HG03039 (cell line): ENCODE measurements around the gene NBEAL2.

Experiments used
- ATAC-seq: cut with Tn5 transposase; IDR thresholded peaks from one replicate; pipeline ENCODE4 v1.9.1; 2021; ENCODE audit warnings: mild to moderate bottlenecking, moderate library complexity; ENCODE audit not compliant: unreplicated experiment

The NBEAL2 gene, protein sequence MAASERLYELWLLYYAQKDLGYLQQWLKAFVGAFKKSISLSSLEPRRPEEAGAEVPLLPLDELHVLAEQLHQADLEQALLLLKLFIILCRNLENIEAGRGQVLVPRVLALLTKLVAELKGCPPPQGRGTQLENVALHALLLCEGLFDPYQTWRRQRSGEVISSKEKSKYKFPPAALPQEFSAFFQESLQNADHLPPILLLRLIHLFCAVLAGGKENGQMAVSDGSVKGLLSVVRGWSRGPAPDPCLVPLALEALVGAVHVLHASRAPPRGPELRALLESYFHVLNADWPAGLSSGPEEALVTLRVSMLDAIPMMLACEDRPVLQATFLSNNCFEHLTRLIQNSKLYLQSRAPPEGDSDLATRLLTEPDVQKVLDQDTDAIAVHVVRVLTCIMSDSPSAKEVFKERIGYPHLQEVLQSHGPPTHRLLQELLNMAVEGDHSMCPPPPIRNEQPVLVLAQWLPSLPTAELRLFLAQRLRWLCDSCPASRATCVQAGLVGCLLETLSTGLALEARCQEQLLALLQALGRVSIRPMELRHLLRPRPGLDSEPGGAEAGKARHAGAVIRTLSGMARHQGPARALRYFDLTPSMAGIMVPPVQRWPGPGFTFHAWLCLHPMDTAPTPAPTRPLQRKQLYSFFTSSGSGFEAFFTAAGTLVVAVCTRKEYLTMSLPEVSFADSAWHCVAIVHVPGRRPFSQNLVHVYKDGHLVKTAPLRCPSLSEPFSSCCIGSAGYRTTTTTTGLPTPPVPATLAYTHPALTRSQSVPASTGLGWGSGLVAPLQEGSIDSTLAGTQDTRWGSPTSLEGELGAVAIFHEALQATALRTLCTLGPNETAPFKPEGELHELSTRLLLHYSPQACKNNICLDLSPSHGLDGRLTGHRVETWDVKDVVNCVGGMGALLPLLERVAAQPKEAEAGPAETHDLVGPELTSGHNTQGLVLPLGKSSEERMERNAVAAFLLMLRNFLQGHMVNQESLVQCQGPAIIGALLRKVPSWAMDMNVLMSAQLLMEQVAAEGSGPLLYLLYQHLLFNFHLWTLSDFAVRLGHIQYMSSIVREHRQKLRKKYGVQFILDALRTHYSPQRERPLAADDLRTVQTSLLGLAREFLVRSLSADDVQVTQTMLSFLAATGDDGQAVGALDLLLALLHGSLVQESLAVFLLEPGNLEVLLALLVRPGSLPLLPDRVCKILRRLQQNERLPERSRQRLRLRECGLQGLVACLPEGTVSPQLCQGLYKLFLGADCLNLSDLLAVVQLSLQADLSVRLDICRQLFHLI (N-terminal part only)

GRCh38 chr3:46978985-46979944, at the start of gene NBEAL2:
Gene NBEAL2 (plus strand): TSS chr3:46979666. CDS start chr3:46979862, 196 bp downstream.
- ATAC-seq, result peak; percentile 58

GRCh38 chr3:46930166-46930944, 49.1 kb upstream of the NBEAL2 start:
- ATAC-seq, result no peak

DNA sequence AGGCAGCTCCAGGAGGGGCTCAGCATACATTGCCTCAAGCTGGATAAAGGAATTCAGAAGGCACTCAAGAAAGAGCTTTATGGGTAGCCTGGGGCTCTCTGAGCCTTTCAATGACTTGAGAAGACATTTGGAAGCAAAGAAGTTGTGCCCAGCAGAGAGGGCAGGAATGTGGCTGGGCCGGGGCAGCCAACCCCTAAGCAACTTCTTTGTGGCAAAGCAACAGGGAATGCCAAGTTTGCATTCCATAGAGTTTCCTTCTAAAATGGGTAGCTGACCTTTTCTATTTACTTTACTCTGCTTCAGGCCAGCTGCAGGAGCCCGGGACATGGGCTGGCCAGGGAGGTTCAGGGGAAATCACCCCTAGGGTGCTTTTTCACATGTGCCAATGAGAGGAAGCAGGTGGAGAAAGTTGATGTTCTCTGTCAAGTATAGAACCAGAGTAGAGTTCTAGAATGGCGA, 48.5 kb upstream of the NBEAL2 start:
- ATAC-seq, result no peak

- ATAC-seq, result no peak
These were observed 47.7 kb upstream of the NBEAL2 start for GRCh38 chr3:46931631-46932331.

- ATAC-seq, result no peak
These were observed 46.8 kb upstream of the NBEAL2 start for GRCh38 chr3:46932455-46933225.

- no peak for ATAC-seq
These were observed 46.2 kb upstream of the NBEAL2 start for GRCh38 chr3:46933261-46933660.

GRCh38 chr3:46934072-46934471, 45.4 kb upstream of the NBEAL2 start:
- no peak for ATAC-seq

DNA sequence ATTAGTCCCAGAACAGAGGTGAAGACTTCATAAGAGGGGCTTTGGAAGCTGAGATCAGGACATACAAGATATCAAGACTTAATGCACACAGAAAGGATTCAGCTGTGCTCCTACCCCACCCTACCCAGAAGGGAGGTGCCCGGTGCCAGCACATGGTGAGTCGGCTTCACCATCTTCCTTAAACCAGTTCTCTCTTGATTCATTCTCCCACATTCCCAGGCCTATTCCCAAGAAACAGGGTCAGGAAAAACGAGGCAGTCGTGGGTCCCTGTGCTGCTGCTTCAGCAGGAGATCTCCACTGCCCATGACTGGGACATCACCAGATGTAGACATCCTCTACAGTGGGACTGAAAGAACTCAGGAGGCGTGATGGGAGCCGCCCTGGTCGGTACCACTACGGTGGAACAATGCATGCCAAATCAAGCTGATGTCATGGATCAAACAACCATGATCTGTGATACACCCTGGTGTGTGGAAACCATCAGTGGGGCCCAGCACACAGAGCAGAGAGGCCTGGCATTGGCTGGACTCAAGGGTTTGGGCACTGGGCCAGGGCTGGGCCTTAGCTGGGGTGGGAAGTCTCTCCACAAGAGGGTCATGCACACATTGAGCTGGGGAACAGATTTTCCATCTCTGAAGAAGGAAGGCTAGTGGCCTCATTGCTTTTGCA, 44.8 kb upstream of the NBEAL2 start:
- ATAC-seq, result no peak

DNA sequence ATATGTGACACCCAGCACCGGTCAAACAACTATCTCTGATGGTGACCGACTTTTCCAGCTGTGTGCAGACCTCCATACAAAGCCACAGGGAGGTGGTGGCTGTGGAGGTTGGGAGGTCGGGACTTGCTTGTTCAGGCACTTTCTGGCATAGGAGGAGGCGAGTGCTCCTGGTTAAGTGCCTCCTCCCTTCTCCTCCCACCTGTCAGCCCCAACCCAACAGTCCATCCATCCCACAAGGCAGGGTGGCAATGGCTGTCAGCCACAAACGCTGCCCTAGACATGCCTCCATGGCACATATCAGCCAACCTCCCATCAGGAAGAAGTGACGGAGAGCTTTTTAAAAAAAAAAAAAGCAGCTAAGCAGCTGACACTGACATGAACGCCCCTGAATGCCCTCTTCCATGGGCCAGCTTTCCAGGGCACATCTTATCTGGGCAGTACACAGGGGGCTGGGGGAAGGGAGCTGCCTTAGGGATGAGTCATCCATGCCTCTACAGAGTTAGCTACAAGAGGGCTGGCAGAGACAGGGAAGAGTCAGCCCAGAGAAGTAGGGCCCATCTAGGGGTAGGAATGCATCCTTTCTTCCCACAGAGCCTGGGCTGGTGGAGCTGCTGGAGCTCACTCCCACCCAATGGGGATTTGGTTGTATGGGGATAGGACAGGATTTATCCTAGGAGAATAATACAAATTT, 44.2 kb upstream of the NBEAL2 start:
- no peak for ATAC-seq

DNA sequence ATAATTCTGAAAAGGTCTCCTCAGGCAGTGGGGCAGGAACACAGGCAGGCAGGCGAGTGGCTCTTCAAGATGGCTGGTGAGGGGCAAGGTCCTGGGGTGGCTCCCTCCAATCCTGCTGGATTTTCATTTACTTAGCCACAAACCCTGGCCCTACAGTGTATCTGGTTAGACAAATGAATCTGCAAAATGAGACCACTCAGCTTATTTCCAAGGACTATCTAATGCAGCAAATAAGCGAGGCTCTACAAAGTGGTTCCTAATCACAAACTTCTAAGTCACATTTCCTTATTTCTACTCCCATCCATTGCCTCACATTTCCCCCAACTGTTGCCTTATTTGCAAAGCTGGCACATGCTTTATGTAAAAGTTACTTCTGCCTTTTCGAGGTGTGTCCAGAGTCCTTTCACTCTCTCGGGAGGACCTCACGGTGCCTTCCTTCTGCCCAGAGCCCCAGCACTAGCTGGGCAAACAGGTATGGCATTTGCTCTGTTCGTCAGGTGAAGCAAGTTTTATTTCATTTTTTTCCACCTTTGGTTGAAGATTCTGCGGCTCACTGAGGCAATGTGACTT, 43.4 kb upstream of the NBEAL2 start:
- no peak for ATAC-seq

DNA sequence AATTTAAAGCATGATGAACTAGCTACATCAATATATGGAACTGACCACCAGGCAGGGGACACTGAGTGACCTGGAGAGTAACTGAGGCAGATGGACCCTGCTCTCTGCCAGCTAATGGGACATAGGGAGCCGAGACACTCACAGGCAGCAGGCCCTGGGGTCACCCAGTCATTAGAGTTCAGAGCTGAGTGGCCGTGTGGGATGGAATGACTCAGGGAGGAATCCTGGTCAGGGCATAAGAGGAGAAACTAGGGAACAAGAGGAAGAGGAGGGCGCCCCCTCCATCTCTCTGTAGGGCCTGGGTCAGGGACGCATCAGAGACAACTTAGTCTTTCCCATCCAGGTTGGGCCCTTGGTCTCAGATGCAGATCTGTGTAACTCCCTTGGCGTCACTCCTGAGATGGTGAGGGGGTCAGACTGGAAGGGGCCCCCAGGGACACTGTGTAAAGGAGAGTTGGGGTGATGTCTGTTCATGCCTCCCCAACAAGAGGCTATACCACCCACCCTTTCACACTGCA, 42.7 kb upstream of the NBEAL2 start:
- ATAC-seq, result no peak

DNA sequence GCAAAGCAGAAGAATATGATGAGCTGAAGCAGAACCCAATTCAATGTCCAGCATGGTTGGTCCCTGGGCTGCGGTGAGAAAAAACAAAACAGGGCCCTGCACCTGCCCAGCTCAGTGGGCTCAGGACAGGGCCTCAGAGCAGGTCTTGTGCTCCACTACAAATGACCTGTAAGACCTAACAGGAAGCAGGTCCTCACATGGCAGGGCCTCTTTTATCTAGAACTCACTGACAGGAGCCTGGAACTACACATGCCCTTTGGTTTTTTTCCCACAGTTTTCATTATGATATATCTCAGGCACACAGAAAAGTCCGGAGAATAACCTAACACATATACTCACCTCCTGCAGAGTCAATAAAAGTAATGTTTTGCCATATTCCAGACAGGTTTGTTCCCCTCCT, 41.3 kb upstream of the NBEAL2 start:
- no peak for ATAC-seq

- no peak for ATAC-seq
These were observed 39.7 kb upstream of the NBEAL2 start for GRCh38 chr3:46939578-46940445.

DNA sequence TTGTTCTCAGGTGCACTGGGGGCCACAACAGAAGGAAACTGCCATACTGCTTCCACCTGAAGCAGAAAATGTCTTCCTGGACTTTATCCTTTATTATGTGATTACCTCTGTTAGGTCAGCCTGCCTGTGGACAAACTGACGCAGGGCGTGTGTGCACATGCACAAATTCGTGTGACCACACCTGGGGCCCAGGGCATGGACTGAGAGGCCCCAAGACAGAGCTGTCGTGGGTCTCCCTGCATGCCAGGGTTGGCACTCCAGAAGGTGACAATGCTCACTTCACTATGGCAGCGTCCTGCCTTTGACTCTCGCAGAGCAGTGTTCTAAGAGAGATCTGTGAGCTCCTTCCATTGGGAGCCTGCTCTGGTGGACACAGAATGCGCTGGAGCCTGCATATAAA, 37.4 kb upstream of the NBEAL2 start:
- no peak for ATAC-seq
